Ovary (tissue), 9 donors: ENCODE results near the gene PHF2. TPM values are rescaled to one million over a fixed set of nuclear protein-coding genes. Genes with fewer than 3 reads are reported as not detected.

ENCODE experiments used
- DNase-seq, 5 donors: peaks; one replicate each; pipeline ENCODE4 v3.0.0-alpha.2; 2019 to 2020
- H3K27ac ChIP-seq, 2 donors: fragments of 200-600 bp; one replicate each; pipeline versions ENCODE4 v1.5.1 to v1.8.0; 2019 to 2022
- H3K27me3 ChIP-seq: fragments of 200-600 bp; one replicate; pipeline ENCODE4 v1.8.0; 2022
- H3K36me3 ChIP-seq: fragments of 200-600 bp; sonication (generic); one replicate; pipeline ENCODE4 v1.5.1; 2019
- H3K4me1 ChIP-seq: one replicate; pipeline ENCODE4 v1.8.1; 2013; ENCODE audit warnings: mild to moderate bottlenecking, moderate library complexity; ENCODE audit not compliant: insufficient read depth
- H3K4me3 ChIP-seq: fragments of 200-600 bp; sonication (generic); one replicate; pipeline ENCODE4 v1.5.1; 2017
- H3K9me3 ChIP-seq, 2 donors: fragments of 200-600 bp in 1 of 2; sonication (generic) in 1 of 2; one replicate each; pipeline versions ENCODE4 v1.5.1 to v1.8.1; 2013 to 2019; ENCODE audit warnings: mild to moderate bottlenecking in 1 of 2, moderate library complexity in 1 of 2
- CTCF ChIP-seq, 3 donors: fragments of 450-650 bp in 2 of 3; fragments of 200-600 bp in 1 of 3; IDR thresholded peaks; one replicate each; pipeline versions ENCODE4 v1.5.1 to v1.8.0; 2016 to 2022; ENCODE audit warnings: antibody characterized with exemption in 3 of 3, mild to moderate bottlenecking in 1 of 3
- EP300 ChIP-seq: sonication (generic); formaldehyde crosslinking; IDR thresholded peaks from one replicate; pipeline ENCODE4 v1.6.1; 2017; ENCODE audit warnings: antibody characterized with exemption
- POLR2A ChIP-seq: fragments of 450-650 bp; IDR thresholded peaks from one replicate; pipeline ENCODE4 v1.6.1; 2017; ENCODE audit warnings: antibody characterized with exemption, mild to moderate bottlenecking, moderate library complexity
- WGBS, 3 donors: extraction: QIAGEN DNeasy Blood & Tissue Kit in 1 of 3; methylation state at CpG; one replicate each; pipeline versions ENCODE4 v1.1.5 to v1.1.7; 2013 to 2017; 5-methylcytosine and 5-hydroxymethylcytosine counted together
- intact Hi-C, 4 donors: fragments of 100-400 bp; cut with DNase I; formaldehyde crosslinking; loops; one replicate each; pipeline versions ENCODE4 v1.11.0 to v1.15.1; 2022 to 2023
- polyA plus RNA-seq, 2 donors: library from polyadenylated mRNA; stranded (reverse); fragments of 200-250 nt in 1 of 2; fragments of 350-450 nt in 1 of 2; fragmentation: Illumina TruSeq in 1 of 2; extraction: RNeasy Lipid Tissue Mini Kit (QIAGEN cat#74804) in 1 of 2; gene quantifications; one replicate each; pipeline ENCODE4 v1.2.3, GENCODE V29; 2013 to 2014
- total RNA-seq, 7 donors: library from RNA; depleted of rRNA in 2 of 7; stranded (reverse); fragments of >200 nt in 2 of 7; fragmentation: NEBNext Ultra II Directional in 3 of 7; extraction: Animal tissue kit (Norgen Biotek cat#: 25700) in 3 of 7; gene quantifications; one replicate each; pipeline versions ENCODE4 v1.1.0 to v1.2.4, GENCODE V29; 2016 to 2023
- donor health status: DM: no; HTN: no; CAD: no; lungs with moderate emphysema.
- donor health status: DM: no; HTN: no; CAD: no.
- donor health status: Bipolar disorder and iron deficiency.
- donor health status: DM: yes; HTN: yes; CAD: no.
- donor health status: DM: no; HTN: no; CAD: no.
- donor health status: DM: yes; HTN: yes; CAD: no.

The PHF2 gene
- total and polyA plus RNA-seq, 9 donors, result 20.3 to 50.1 (median 39.7) TPM

DNA sequence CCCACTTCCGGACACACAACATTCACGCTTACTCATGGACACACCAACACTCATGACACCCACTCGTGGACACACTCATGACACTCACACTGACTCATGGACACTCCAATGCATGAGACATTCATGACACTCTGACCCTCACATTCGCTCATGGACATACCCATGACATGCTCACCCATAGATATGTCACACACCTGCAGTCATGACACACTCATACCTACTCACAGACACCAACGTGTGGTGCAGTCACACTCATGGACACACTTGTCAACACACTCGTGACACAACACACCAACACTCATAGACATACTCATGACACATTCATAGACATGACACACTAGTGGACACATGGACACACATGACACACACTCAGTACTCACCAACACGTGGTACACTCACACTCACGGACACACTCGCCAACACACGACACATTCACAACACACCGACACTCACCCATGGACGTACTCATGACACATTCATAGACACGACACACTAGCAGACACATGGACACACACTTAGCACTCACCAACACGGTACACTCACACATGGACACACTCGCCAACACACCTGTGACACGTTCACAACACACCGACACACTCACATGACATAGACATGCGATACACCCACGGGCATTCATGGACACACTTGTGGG is 73.4 kb downstream of the PHF2 start:
- DNase-seq, result peak in 3 of 5 donors; percentile 3 to 13 (median 9)
- WGBS, 3 donors, result 90 to 97% (median 93%) methylated on average over 19 of the region's 19 CpGs
- Histone ChIP-seq H3K9me3 (no peaks in the 10 kb centered on the region), H3K36me3 (no peaks in the 10 kb centered on the region), H3K27me3 (no peaks in the 10 kb centered on the region), H3K4me3 (no peak overlapping the region), H3K4me1 (no peaks in the 10 kb centered on the region), H3K27ac (no peak overlapping the region)
- TF ChIP-seq EP300 (no peak), POLR2A (no peak), CTCF (IDR thresholded peaks at IDR 0.05) (no peak)
- intact Hi-C loops, result loop anchor here in 1 of 4 donors (10.0 kb wide), 1 partner anchor 65 kb away; no protein-coding TSS in a partner anchor

- intact Hi-C loops, result no loop called here
- peak in 4 of 5 donors; percentile 3 to 29 (median 11) for DNase-seq
- H3K36me3 ChIP-seq, result no peaks in the 10 kb centered on the region
- no peak overlapping the region for H3K27ac ChIP-seq
- no peak overlapping the region for H3K4me3 ChIP-seq
- TF ChIP-seq CTCF (IDR thresholded peaks at IDR 0.05), result no peak
- no peak for TF ChIP-seq EP300
- no peak for TF ChIP-seq POLR2A
- H3K4me1 ChIP-seq, result no peaks in the 10 kb centered on the region
- no peaks in the 10 kb centered on the region for H3K9me3 ChIP-seq
- WGBS, 3 donors, result 92 to 95% (median 92%) methylated on average over 11 of the region's 11 CpGs
- no peaks in the 10 kb centered on the region for H3K27me3 ChIP-seq
Observed at GRCh38 chr9:93650448-93650847, 74.1 kb downstream of the PHF2 start.

GRCh38 chr9:93651521-93651950 is 75.2 kb downstream of the PHF2 start:
- DNase-seq, result peak in 1 of 5 donors; percentile 10
- no peak for TF ChIP-seq CTCF (IDR thresholded peaks at IDR 0.05)
- TF ChIP-seq POLR2A, result no peak
- TF ChIP-seq EP300, result no peak
- Histone ChIP-seq H3K4me1 (no peaks in the 10 kb centered on the region), H3K36me3 (no peaks in the 10 kb centered on the region), H3K9me3 (no peaks in the 10 kb centered on the region), H3K27ac (no peak overlapping the region), H3K27me3 (no peaks in the 10 kb centered on the region), H3K4me3 (no peak overlapping the region)
- intact Hi-C loops, result no loop called here
- WGBS, 3 donors, result 90 to 95% (median 94%) methylated on average over 5 of the region's 5 CpGs

DNA sequence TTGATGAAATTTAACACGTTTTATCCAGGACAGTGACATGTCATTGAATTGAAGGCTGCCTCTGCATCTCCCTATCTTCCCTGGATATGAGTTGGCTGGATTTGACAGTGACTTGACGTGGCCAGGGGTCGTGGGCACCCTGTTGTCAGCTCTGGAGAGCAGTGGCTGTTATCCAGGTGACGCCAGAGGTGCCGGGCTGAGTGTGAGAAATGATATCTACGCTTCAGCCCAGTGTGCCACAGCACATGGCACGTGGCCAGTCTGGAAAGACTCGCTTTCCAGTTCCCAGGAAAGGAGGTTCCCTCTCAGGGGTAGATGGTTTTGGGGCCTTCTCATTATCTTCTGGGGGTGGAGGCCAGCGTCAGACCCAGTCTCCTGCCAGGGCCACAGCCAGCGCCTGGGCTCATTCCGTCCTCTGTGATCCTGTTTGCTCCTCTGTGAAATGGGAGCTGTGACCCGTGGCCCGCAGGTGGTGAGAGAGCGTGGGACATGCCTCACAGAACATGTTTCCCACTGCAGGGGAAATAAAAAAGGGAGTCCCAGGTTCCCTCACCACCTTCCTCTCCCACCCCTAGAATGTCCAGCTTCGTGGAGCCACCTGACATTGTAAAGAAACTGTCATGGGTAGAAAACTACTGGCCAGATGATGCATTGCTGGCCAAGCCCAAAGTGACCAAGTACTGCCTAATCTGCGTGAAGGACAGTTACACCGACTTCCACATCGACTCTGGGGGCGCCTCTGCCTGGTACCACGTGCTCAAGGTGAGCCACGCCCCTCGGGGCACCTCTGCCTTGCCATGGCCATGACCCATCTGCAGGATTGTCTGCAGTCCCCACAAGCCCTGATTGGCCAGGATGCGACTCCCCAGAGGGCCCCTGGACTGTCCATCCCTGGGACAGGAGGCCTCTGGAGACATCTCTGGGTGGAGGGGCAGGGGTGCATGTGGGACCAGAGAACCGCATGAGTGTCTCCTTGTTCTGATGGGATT is 76.5 kb downstream of the PHF2 start:
- 88 to 94% (median 92%) methylated on average over 24 of the region's 24 CpGs for WGBS, 3 donors
- no peaks in the 10 kb centered on the region for H3K36me3 ChIP-seq
- H3K27ac ChIP-seq, result no peak overlapping the region
- no peaks in the 10 kb centered on the region for H3K27me3 ChIP-seq
- H3K9me3 ChIP-seq, result no peaks in the 10 kb centered on the region
- DNase-seq, result peak in 2 of 5 donors; percentile 12 to 19
- H3K4me3 ChIP-seq, result no peak overlapping the region
- TF ChIP-seq CTCF (IDR thresholded peaks at IDR 0.05), result no peak
- TF ChIP-seq EP300, result no peak
- TF ChIP-seq POLR2A, result no peak
- no peaks in the 10 kb centered on the region for H3K4me1 ChIP-seq
- intact Hi-C loops, result no loop called here
